NCI-H2081 (cell line): ENCODE results near the gene SPRR5.

Experiments used
- DNase-seq, 2 experiments: peaks; one replicate each; lab custom pipeline; 2025; lab: John Stamatoyannopoulos, UW

Gene SPRR5

DNA sequence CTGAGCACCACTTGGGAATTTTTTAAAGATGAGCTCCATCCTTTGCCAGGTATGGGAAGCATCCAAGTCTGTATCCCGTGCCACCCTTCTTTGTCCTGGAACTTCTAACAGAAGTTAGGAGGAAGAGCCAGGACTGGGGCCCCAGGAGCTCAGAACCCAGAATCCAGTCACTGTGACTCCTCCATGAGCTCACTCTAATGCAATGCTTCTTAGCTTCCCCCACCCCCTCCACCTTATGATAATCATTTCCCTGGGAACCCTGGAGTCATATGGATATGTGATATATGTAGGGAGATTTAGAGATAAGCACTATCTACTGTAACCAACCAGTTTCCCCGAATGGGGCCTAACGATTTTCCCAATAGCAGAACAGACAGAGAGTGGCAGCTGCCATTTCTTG lies 758 bp upstream of the SPRR5 start:
- no peak for DNase-seq

DNA sequence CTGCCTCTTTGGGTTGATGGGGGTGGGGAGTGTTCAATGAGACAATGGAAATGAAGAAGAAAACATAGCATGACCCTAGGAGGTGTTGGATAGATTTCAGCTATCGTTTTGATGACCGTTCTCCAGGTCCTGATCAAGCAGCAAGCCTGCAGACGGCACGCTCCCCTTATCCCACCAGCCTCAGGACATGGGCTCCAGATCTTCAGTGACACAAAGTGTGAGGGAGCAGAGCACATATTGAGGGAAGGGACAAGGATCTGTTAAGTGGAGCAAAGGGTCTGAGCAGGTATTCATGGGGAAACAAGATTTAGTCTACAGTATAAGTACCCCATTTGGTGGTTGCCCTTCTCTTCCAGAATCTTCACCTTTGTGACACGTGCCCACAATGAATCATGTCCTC lies 4.7 kb downstream of the SPRR5 start:
- no peak for DNase-seq

DNA sequence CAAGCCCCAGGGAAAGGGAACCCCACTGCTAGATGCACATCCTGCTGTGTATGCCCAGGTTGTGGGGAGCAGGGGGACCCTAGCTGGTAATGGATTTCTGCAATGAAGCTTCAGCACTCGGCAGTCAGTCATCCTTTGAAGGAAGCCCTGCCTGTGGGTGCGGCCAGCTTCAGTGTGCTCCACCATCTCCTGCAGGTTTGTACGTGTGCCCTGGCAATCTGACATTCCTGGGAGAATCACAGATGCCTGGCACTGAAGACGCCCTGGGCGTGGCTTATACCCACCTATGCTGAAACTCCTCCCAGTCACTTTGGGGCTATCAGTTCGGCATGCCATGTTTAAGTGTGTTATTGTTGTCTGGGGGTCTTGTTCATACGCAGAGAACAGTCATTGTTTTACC lies 6.8 kb downstream of the SPRR5 start:
- DNase-seq, result no peak

DNA sequence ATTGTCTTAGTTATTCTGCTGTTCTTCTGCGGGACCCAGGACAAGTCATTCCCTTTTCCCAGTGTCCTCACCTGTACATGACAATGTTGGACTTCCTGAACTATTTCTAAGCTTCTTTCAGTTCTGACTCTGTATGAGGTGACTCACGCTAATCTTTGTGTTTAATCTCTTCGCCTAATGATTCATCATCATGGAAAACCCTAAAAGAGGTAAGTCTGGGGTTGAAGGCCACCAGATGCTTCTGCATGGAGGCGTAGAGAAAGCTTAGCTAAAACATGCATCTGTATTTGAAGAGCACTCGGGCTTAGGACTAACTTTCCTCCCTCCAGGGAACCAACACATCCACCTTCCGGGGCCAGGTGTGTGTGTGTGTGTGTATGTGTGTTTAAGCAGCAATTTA lies 7.4 kb downstream of the SPRR5 start:
- no peak for DNase-seq

DNA sequence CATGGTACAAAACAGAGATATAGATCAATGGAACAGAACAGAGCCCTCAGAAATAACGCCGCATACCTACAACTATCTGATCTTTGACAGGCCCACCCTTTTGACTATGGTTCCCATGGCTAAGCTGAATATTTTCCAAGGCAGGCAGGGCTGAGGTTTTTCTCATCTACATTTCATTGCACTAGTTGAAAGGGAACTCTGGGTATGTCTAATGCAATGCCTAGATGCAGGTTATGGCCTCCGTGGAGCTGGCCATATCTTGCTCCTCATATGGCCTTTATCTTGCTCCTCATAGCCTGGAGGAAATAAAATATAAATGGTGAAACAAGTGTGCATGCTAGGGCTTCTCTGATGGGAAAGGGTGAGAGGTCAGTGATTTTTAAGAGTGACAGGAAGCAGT lies 10.6 kb downstream of the SPRR5 start:
- no peak for DNase-seq

DNA sequence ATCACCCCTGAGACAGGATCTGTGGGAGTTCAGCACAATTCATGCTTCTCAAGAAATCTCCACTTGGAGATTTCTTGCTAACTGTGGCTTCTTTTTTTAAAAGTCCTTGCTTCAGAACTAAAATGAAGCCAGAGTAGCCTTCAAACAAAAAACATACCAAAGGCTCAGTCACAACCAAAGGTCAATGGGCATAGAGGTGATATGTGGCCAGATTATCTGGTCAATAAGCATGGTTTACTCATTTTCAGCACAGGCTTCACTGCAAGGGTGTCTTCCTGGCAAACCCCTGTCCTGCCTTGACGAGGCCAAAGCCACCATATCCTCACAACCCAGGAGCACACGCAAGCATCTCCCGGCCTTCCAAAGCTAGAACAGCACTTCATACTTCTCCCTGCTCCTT lies 12.3 kb downstream of the SPRR5 start:
- DNase-seq, result no peak

DNA sequence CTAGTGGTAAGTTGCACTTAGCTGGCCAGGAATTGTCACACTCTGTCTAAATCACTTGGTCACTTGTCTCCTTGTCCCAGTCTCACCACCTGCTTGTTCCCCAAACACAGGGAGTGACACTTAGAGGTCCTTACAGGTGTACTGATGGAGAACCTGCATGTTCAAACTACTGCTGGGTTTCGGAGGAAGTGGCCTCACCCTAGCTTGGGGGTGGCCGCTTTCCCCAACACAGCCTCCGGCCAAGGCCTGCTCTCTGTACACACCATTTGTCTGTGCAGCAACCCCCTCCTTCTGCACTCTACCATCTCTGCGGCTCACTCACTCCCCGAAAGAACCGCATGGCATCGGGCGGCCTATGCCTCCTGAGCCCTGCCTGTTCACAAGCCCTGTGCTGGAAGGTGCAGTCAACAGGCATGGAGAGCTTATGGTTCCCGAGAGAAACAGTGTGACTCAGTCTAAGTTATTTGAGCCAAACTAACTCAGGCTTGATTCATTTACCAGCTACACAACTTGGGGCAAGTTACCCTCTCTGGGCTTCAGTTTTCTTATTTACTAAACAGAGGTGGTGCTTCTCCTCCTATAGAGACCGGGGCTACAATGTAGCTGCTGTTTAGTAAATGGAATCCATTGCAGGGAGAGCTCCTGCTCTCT lies 12.9 kb downstream of the SPRR5 start:
- DNase-seq, result no peak

DNA sequence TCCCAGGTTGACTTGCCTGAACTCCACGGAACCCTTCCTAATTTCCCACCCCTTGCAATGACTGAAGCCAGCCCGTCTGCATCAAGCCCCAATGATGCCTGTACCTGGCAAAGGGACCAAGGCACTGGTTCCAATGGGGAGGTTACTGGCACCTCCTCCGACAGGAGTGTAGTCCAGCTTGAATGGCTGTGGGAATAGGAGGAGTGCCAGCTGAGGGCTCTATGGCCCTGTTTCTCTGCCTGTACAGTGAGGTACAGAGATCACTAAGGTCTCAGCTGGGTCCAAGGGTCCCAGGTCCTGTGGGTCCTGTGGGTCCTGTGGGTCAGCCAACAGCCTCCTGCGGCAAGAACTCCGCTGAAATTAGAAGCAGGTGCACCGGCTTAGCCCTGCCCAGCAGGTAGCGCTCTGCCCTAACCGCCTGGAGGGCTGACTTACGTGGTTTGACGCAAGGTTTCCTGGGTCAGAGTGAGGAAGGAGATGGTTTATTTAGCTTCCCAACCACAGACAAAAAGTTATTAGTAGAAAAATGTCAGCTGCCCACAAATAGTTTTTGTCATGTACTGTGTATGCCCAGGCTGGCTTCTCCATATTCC lies 13.5 kb downstream of the SPRR5 start:
- no peak for DNase-seq

DNA sequence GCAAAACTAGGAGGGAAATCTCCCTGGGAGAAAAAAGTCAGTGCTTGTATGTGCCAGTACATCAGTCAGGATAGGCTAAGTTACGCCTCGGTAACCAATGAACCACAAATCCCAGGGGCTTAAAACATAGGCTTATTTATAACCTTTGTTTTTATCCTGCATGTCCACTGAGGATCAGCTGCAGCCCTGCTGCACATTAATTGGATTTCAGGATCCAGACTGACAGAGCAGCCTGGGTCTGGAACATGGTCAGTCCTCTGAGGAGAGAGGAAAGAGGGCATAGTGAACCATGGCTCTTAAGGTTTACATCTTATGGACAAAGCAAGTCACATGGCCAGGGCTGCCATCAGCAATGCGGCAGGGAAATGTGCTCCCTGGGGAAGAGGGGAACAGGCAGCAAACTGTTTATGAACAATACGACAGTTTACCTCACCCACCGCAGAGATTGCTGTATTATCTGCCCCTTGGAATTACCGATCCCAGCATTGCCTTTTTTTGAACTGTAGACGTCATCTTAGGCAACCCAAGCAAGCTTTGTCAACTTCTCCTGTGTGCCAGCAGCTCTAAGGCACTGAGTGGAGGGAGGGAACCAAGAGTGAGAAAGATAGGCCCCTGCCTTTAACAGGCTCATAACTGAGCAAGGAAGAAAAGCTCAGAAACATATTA lies 14.4 kb downstream of the SPRR5 start:
- no peak for DNase-seq

DNA sequence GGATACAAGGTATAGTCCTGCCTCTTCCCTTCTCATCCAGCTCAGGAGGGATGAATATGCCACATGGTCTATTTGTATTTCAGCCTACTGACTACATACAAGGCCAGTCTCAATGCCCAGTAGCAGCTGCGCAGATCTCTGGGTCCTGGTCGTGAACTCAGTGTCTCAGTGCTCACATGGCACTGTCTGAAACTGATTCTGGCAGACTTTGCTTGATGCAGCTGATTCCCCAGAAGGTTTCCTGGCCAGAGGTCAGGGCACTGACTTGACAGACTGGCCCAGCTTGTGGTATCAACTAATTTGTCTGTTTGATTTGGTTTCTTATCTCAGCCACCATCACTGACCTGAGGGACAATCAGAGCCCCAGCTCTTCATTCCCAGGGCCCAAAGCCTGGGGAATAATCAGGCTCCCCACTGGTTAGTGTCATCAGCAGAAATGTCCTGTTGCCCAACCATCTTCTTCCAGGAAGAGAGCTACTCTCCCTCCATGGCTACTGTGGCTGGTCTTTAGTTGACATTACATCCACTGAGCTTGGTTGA lies 15.9 kb downstream of the SPRR5 start:
- DNase-seq, result no peak

DNA sequence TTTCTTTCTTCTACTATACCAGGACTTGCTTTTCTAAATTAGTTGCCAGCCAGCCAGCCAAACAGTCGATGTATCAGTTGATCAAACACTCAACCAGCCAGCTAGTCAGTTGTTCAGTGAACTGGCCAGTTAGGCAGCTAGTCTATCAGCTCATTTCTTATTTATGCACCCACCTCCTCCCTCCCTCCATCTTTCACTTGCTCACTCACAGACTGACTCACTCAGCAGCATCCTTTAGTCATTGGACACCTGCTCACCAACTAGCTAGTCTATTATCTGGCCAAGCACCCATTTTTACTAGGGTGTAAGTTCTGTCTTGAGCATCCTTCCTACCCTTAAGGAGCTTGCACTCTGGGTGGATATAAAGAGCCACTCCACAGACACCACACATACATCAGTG lies 17.5 kb downstream of the SPRR5 start:
- no peak for DNase-seq

DNA sequence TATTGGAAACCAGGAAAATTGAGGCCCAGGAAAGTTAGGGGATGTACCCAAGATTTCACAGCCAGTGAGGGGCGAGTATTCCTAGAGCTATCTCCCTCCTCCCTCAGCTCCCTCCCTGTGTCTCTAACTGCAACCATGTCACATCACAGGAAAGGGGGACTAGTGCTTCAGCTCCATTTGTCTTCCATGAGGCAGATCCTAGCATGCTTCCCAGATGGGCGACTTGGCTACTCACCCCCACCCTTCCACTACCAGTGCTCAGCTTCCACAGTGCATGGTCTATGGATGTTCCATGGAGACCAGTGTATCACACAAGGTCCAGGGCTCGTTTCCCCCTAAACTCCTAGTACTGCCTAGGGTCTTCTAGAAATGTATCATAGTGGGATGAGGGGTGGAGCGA lies 18.8 kb downstream of the SPRR5 start:
- DNase-seq, result no peak

DNA sequence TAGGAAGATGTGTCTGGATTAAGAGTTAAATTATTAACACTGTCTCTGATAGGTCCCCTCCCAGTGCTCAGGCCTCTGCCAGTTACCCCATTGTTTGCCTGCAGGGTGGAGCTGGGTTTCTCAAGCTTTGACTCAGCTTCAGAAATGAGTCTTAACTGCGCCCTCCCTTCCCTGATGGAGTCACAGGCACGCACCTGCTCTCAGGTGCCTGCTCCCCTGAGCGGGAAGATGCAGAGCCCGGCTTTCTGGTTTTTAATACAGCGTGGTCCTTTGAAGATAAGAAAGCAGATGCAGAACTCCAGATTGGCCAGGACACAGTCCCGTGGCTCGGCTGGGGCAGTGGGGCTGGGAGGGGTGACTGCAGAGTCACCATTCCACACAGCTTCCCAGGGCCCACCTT lies 20.2 kb downstream of the SPRR5 start:
- no peak for DNase-seq

DNA sequence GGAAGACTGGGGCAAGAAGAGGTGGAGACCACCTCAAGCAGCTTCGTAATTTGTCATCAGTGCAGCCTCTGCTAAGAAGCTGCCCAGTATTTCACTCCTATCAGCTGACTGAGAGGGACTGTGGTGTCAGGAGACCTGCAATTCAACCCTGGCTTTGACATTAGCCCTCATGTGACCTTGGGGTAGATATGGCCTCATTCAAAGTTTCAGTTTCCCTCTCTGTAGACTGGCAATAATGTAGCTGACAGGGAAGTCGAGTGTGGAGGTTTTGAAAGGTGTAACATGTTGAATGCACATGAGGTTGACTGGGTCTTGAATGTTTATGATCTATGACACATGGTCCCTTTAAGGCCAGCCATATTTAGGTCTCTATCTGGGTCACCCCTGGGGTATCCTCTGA lies 21.2 kb downstream of the SPRR5 start:
- DNase-seq, result no peak

DNA sequence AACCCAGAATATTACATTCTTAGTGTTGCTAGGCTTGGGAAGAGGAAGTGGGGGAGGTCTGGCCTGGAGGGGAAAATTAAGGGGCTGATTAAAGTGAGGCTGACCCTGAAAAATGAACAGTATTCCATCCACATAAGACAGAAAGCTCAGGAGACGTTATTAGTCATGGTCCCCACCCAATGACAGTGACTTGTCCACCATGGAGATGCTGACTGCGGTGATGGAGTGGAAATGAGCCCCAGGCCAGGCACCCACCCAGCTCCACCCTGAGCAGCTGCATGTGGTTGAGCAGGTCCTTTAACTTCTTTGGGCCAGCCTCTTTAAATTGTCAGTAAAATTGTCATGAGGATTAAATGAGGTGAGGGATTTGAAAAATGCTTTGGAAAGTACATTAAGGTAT lies 22.0 kb downstream of the SPRR5 start:
- DNase-seq, result no peak

DNA sequence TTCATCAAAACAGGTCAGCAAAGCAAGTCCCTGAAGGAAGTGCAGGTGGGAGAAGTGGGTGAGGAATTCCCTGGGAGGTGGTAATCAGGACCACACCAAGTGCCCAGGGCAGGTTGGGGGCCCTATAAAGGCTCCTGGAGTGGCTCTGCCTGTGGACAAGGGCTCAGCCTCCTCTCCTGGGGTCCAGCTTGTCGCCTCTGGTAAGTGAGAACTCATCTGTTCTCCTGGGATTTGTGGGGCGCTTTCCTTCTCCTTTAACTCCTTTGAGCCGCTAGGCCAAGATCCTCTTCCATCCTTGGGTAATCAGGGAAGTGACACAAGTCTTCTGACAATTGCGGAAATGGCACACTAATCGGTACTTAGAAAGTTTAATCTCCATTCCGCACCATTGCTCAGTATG lies 23.5 kb downstream of the SPRR5 start, which contains the start of gene SPRR4:
Gene SPRR4 (plus strand): TSS at position 154 of the 400 bp plus-strand sequence. CDS start 1,243 bp downstream, outside the sequence.
- no peak for DNase-seq

DNA sequence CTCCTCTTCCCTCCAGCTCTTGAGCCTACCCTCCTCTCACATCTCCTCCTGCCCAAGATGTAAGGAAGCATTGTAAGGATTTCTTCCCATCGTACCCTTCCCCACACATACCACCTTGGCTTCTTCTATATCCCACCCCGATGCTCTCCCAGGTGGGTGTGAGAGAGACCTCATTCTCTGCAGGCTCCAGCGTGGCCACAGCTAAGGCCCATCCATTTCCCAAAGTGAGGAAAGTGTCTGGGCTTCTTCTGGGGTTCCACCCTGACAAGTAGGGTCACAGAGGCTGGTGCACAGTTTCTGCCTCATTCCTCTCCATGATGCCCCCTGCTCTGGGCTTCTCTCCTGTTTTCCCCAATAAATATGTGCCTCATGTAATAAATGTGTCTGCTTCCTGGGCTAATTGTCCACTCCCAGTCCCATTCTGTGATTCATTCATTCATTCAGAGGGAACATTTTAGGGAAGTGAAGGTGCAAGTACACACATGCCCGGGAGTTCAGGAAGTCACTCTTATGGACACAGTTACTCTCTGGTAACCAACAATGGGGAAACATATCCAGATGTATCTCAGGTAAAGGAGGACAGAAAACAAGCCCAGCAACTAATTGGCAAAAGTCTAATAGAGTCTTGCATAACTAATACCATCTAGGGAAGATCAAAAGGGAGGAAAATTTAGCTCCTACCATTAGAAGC lies 25.3 kb downstream of the SPRR5 start:
- DNase-seq, result no peak

DNA sequence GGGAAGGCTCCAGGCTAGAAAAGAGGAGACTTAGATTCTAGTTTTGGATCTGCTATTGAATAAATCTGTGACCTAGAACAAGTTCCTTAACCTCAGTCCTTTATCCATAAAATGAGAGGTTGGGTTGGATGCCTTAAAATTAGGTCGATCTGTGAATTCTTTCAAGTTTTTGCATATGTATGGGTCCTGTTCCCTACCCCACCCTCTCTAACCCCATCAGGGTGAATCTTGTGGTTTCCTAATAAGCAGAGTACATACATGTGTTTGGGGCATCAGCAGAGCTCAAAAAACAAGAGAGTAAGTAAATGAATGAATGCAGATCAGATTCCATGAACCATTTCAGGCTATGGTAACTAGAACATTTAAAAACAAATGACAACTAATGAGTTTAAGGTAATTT lies 29.7 kb downstream of the SPRR5 start:
- no peak for DNase-seq

DNA sequence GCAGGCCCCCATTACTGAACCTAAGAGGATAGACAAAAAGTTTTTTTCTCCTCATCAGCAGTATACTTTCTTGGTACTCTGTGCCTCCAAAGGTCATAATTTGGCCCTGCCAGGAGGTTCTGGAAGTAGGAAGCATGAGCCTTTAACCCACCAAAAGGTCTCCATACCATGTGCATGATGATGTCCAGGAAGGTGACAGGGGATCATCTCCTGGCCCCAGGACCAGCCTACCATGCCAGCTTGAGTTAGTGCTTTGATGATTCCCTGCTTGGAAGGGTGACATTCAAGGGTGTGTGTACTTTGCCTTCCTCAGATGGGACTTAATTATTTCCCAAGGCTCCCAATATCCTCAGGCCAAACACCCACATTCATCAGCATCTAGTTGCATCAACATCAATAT lies 30.6 kb downstream of the SPRR5 start:
- DNase-seq, result no peak

DNA sequence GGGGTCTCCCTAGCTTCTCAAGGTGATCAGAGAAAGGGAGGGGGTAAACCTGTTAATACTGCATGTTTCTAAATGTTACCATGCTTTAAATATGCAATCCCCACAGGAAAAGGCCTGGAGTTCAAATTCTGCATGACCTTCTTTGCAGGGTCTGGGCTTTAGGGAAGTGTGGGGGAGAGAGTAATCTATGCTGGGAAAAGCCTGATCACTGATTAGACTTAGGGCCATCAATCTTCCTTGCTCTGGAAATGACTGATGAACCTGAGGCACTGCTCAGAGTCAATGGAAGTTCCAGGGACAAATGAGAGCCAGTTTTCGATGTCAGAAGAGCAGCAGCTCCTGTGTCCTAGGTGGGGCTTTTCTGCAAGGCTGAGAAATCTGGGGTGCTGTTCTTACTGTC lies 33.7 kb downstream of the SPRR5 start:
- no peak for DNase-seq

DNA sequence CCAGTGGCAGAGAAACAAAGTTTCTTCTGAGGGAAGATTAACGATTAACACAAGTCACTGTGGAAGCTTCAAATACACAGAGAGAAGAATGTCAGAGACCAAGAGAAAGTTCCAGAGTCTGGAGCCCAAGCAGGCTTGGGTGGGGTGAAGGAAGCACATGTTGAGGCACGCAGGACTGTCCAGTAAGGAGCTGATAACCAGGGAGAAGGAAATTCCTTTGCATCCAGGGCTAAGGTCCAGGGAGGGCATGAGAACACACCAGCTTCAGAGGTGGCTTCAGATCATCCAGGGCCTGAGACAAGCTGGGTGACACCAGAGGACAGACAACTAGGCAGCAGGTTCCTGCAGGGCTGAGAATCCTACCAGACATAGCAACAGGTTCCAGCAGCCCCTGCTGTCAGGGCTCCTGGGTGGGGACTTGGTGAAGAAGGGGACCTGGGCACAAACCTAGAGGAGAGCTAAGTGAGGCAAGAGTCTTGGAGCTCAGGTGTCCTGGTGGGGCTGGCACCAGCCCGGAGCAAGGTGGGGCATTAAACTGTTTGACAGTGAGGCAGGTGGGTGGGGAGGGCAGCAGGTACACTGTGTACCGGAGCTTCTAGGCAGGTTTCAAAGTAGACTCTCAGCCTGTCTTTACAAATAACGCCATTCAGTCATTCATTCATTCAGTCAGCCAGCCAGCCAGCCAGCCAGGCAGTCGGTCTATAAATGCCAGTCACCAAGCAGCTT lies 34.3 kb downstream of the SPRR5 start:
- DNase-seq, result no peak

DNA sequence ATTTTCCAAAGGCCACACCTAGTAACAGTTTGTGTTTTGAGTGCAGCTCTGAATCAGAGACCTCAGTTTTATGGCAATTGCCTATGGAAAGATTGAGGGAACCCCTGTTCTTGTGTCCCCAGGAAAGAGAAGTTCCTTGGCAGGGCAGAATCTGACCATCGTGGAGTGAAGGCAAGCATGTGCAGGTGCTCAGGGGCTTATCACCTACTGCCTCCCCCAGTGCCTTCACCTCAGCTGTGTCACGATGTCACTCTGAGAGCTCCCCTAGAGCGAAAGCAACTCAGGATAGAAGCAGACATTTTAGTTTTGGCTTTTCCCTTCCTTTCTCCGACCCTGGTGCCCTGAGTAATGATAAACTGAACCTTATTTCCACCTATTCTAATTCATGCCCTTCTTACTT lies 35.1 kb downstream of the SPRR5 start:
- no peak for DNase-seq
